Lung (tissue), 12 donors: ENCODE measurements around the gene S100A5. TPM values are rescaled to one million over a fixed set of nuclear protein-coding genes. Genes with fewer than 3 reads are reported as not detected.

ENCODE experiments used
- ATAC-seq: fragments of 200-7000 bp; cut with Tn5 transposase; one replicate; pipeline ENCODE4 v1.9.1; 2020; ENCODE audit warnings: moderate number of reproducible peaks; ENCODE audit not compliant: insufficient read depth, low FRiP score
- DNase-seq, 3 donors: peaks; one replicate each; pipeline ENCODE4 v3.0.0-alpha.2; 2013 to 2017
- H3K27ac ChIP-seq, 2 donors: one replicate each; pipeline ENCODE4 v1.5.1; 2013; ENCODE audit warnings: mild to moderate bottlenecking in 2 of 2, moderate library complexity in 2 of 2, control low read depth in 1 of 2, inconsistent platforms in 1 of 2, low read depth in 1 of 2, low read length in 1 of 2
- H3K27me3 ChIP-seq, 3 donors: one replicate each; pipeline ENCODE4 v1.5.1; 2013; ENCODE audit warnings: low read length in 2 of 3; ENCODE audit not compliant: control insufficient read depth in 3 of 3, insufficient read depth in 3 of 3
- H3K36me3 ChIP-seq, 4 donors: one replicate each; pipeline ENCODE4 v1.5.1; 2013; ENCODE audit warnings: low read length in 4 of 4, mild to moderate bottlenecking in 1 of 4, moderate library complexity in 1 of 4; ENCODE audit not compliant: control insufficient read depth in 4 of 4, insufficient read depth in 4 of 4
- H3K4me1 ChIP-seq, 5 donors: one replicate each; pipeline ENCODE4 v1.5.1; 2013; ENCODE audit warnings: low read length in 5 of 5, mild to moderate bottlenecking in 2 of 5, moderate library complexity in 1 of 5; ENCODE audit not compliant: control insufficient read depth in 5 of 5, insufficient read depth in 5 of 5
- H3K4me3 ChIP-seq: one replicate; pipeline ENCODE4 v1.5.1; 2013; ENCODE audit warnings: mild to moderate bottlenecking, control low read depth, moderate library complexity
- H3K9ac ChIP-seq, 2 donors: one replicate each; pipeline ENCODE4 v1.5.1; 2013; ENCODE audit warnings: low read length in 2 of 2, control low read depth in 1 of 2; ENCODE audit not compliant: insufficient read depth in 1 of 2
- H3K9me3 ChIP-seq, 4 donors: one replicate each; pipeline ENCODE4 v1.5.1; 2013; ENCODE audit warnings: low read length in 3 of 4, mild to moderate bottlenecking in 1 of 4, moderate library complexity in 1 of 4; ENCODE audit not compliant: control insufficient read depth in 4 of 4, insufficient read depth in 3 of 4
- WGBS, 2 donors: extraction: QIAGEN DNeasy Blood & Tissue Kit; methylation state at CpG; one replicate each; pipeline ENCODE4 v1.1.7; 2013; 5-methylcytosine and 5-hydroxymethylcytosine counted together
- polyA plus RNA-seq, 2 donors: library from polyadenylated mRNA; stranded (reverse); fragments of 200-250 nt; gene quantifications; one replicate each; pipeline ENCODE4 v1.2.1, GENCODE V29; 2013
- total RNA-seq, 2 donors: library from RNA; depleted of rRNA in 1 of 2; stranded (reverse); fragments of >200 nt in 1 of 2; gene quantifications; one replicate each; pipeline ENCODE4 v1.2.1, GENCODE V29; 2014 to 2021
- TF ChIP-seq, protein P1 (sequence below): IDR thresholded peaks from 2 replicates; pipeline ENCODE4 v1.5.1; 2012; ENCODE audit warnings: mild to moderate bottlenecking; ENCODE audit errors: control extremely low read depth, extremely low read depth
- donor health status: control.
- donor health status: control.
- donor health status: Bipolar disorder and iron deficiency.
- donor health status: healthy.
- donor health status: DM: yes; HTN: yes; CAD: no.

Gene S100A5
- total and polyA plus RNA-seq, 4 donors = 0.31 to 0.32 (median 0.31) TPM; not detected in 1

DNA sequence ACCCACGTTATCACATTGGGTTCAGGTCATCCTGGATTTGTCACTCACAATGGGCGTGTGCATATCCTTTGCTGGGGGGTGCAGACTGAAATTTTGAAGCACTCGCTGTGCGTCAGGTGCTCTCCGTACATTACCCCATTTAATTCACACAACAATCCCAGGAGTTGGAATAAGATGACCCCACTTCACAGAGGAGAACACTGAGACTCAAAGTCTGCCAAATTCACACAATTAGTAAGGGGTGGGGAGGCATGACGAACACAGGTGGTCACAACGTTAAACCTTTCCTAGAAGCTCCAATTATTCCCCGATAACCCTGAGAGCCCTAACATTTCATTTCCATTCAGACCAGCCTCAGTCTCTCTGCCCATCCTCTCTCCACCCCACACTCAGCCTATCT, 28.7 kb upstream of the S100A5 start:
- TF ChIP-seq, protein P1, sequence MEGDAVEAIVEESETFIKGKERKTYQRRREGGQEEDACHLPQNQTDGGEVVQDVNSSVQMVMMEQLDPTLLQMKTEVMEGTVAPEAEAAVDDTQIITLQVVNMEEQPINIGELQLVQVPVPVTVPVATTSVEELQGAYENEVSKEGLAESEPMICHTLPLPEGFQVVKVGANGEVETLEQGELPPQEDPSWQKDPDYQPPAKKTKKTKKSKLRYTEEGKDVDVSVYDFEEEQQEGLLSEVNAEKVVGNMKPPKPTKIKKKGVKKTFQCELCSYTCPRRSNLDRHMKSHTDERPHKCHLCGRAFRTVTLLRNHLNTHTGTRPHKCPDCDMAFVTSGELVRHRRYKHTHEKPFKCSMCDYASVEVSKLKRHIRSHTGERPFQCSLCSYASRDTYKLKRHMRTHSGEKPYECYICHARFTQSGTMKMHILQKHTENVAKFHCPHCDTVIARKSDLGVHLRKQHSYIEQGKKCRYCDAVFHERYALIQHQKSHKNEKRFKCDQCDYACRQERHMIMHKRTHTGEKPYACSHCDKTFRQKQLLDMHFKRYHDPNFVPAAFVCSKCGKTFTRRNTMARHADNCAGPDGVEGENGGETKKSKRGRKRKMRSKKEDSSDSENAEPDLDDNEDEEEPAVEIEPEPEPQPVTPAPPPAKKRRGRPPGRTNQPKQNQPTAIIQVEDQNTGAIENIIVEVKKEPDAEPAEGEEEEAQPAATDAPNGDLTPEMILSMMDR = no peak
- WGBS, 2 donors = 89 to 93% methylated on average over 8 of the region's 8 CpGs
- Histone ChIP-seq H3K4me3 (no peak overlapping the region), H3K36me3 (no peaks in the 10 kb centered on the region), H3K4me1 (peaks cover 10 to 29% (median 16%) of the 10 kb centered on the region in 5 donors), H3K9ac (no peak overlapping the region), H3K27me3 (no peaks in the 10 kb centered on the region), H3K9me3 (no peaks in the 10 kb centered on the region), H3K27ac (no peak overlapping the region)
- ATAC-seq = no peak
- no peak for DNase-seq

DNA sequence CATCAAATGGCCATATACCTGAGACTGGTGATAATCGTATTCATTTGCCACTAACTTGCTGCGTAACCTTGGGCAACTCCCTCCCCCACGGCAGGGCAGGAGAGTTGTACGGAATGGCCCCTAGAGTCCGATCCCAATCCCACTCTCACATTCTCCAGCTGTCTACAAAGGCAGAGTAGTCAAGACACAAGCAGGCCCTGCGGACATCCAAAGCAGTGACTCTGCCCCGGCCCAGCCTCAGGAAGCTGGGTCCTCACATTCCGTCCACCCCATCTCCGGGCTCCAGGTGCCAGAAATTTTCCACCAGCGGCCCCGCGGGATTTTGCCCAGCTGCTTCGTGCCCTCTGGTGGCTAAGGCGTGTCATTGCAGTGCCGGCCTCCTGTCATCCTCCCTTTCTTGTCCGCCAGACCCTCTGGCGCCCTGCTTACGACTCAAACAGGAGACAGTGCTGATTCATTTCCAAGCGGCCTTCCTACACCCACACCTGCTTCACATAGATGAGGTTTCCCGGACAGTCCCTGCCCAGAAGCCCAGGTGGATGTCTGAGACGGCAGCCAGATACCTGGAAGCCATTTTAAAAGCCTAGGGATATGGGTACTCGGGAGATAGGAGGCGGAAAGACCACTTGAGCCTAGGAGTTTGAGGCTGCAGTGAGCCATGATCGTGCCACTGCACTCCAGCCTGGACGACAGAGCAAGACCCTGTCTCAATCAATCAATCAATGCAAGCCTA, 27.8 kb upstream of the S100A5 start:
- ATAC-seq = peak; percentile 38
- 12 to 20% methylated on average over 25 of the region's 25 CpGs for WGBS, 2 donors
- Histone ChIP-seq H3K36me3 (no peaks in the 10 kb centered on the region), H3K27me3 (no peaks in the 10 kb centered on the region), H3K9ac (peak overlapping the region in 1 of 2 donors; percentile 67), H3K4me1 (peaks cover 10 to 31% (median 16%) of the 10 kb centered on the region in 5 donors), H3K27ac (peak overlapping the region; percentile 12 to 79), H3K4me3 (no peak overlapping the region), H3K9me3 (no peaks in the 10 kb centered on the region)
- TF ChIP-seq, protein P1 = peak; percentile 99
- DNase-seq = peak; percentile 83 to 86 (median 85)

DNA sequence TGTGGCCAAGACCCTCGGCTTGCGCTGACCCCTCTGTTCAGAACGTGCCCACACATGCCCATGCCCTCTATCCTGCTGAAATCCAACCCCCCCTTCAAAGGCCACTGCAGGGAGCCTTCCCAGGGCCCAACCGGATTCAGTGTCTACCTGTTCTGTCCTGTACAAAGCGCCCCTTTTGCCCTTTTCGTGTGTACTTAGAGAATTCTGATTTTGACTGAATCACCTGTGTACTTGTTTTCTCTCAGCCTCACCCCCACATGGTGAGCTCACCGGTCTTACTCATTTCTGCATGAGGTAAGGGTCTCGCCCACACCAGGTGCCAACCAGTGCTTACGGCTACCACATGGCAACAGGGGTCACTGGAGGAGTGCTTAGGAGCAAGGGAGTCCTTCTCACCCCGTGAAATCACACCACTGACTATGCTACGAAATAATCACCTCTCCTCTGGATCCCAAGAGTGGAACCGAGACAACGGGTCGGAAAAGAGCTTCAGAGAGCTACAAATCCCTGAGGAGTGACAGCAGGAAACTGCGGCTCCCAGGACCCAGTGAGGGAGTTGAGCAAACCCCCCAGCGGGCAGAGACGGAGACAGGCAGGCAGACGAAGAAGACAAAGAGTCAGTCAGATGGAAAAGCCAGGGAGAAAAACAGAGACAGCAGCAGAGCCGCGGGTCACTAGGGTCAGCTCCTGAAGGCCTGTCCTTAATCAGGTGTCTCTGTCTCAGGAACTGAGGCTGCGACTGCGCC, 27.1 kb upstream of the S100A5 start:
- Histone ChIP-seq H3K9ac (no peak overlapping the region), H3K4me3 (no peak overlapping the region), H3K4me1 (peaks cover 10 to 31% (median 16%) of the 10 kb centered on the region in 5 donors), H3K9me3 (no peaks in the 10 kb centered on the region), H3K36me3 (no peaks in the 10 kb centered on the region), H3K27ac (peak overlapping the region in 1 of 2 donors; percentile 79), H3K27me3 (no peaks in the 10 kb centered on the region)
- ATAC-seq = no peak
- TF ChIP-seq, protein P1 = no peak
- no peak for DNase-seq
- 79 to 87% methylated on average over 22 of the region's 22 CpGs for WGBS, 2 donors
